Keratinocyte (primary cell): ENCODE data around the gene NFIL3. TPM values are rescaled to one million over a fixed set of nuclear protein-coding genes. Genes with fewer than 3 reads are reported as not detected.

Experiments
- DNase-seq: peaks from one replicate; pipeline ENCODE4 v3.0.0-alpha.2; 2011; ENCODE audit warnings: low read depth, missing footprints, low spot score
- FAIRE-seq: peaks from 2 replicates; lab custom pipeline; 2011; peaks lifted over from hg19 to GRCh38; lab: Jason Lieb, UNC
- H2AFZ ChIP-seq: 2 replicates; pipeline ENCODE4 v1.6.0; 2012; ENCODE audit warnings: low read length, control low read depth, inconsistent platforms; ENCODE audit not compliant: control insufficient read depth
- H3K27ac ChIP-seq: 2 replicates; pipeline ENCODE4 v1.5.1; 2011; ENCODE audit warnings: low read length; ENCODE audit not compliant: control insufficient read depth, insufficient read depth
- H3K27me3 ChIP-seq: 3 replicates; pipeline ENCODE4 v1.6.0; 2011; ENCODE audit warnings: low read length; ENCODE audit not compliant: control insufficient read depth, insufficient read depth; ENCODE audit errors: extremely low read depth
- H3K36me3 ChIP-seq, 2 experiments: 2 replicates in 1 of 2; 3 replicates in 1 of 2; pipeline ENCODE4 v1.5.1; 2011; ENCODE audit warnings: low read length in 2 of 2, mild to moderate bottlenecking in 1 of 2; ENCODE audit not compliant: control insufficient read depth in 2 of 2, insufficient read depth in 2 of 2; ENCODE audit errors: extremely low read depth in 1 of 2
- H3K4me1 ChIP-seq: 3 replicates; pipeline ENCODE4 v1.5.1; 2011; ENCODE audit warnings: low read length; ENCODE audit not compliant: control insufficient read depth, insufficient read depth; ENCODE audit errors: extremely low read depth
- H3K4me2 ChIP-seq: 3 replicates; pipeline ENCODE4 v1.6.0; 2011; ENCODE audit warnings: low read depth, low read length; ENCODE audit not compliant: control insufficient read depth, insufficient read depth; ENCODE audit errors: extremely low read depth
- H3K4me3 ChIP-seq, 3 experiments: fragments of 200-600 bp in 1 of 3; sonication (generic) in 1 of 3; 2 replicates in 2 of 3; 3 replicates in 1 of 3; pipeline ENCODE4 v1.5.1; 2011 to 2016; ENCODE audit warnings: low read length in 3 of 3, mild to moderate bottlenecking in 3 of 3, control low read depth in 2 of 3, inconsistent platforms in 1 of 3, low read depth in 1 of 3, mixed read lengths in 1 of 3, mixed run types in 1 of 3, moderate library complexity in 1 of 3; ENCODE audit not compliant: control insufficient read depth in 2 of 3, insufficient read depth in 2 of 3; ENCODE audit errors: extremely low read depth in 1 of 3
- H3K79me2 ChIP-seq: 2 replicates; pipeline ENCODE4 v1.6.0; 2012; ENCODE audit warnings: low read length; ENCODE audit not compliant: control insufficient read depth, insufficient read depth
- H3K9ac ChIP-seq: 3 replicates; pipeline ENCODE4 v1.6.0; 2011; ENCODE audit warnings: low read length; ENCODE audit not compliant: control insufficient read depth, insufficient read depth; ENCODE audit errors: extremely low read depth
- H3K9me1 ChIP-seq: 3 replicates; pipeline ENCODE4 v1.6.0; 2011; ENCODE audit warnings: low read length; ENCODE audit not compliant: control insufficient read depth, insufficient read depth; ENCODE audit errors: extremely low read depth
- H3K9me3 ChIP-seq: 2 replicates; pipeline ENCODE4 v1.5.1; 2012; ENCODE audit warnings: low read depth, low read length; ENCODE audit not compliant: control insufficient read depth
- H4K20me1 ChIP-seq: 3 replicates; pipeline ENCODE4 v1.6.0; 2011; ENCODE audit warnings: low read length; ENCODE audit not compliant: control insufficient read depth, insufficient read depth; ENCODE audit errors: extremely low read depth
- CTCF ChIP-seq, 3 experiments: IDR thresholded peaks in 1 of 3; conservative IDR thresholded peaks in 1 of 3; optimal IDR thresholded peaks in 1 of 3; 2 replicates in 2 of 3; 3 replicates in 1 of 3; pipeline versions ENCODE3 to v1.5.1; 2011; ENCODE audit warnings: low read length in 3 of 3, mild to moderate bottlenecking in 3 of 3, moderate library complexity in 2 of 3, control low read depth in 1 of 3, inconsistent platforms in 1 of 3; ENCODE audit not compliant: insufficient read depth in 2 of 3; ENCODE audit errors: extremely low read depth in 1 of 3
- EZH2 ChIP-seq: IDR thresholded peaks from one replicate; pipeline ENCODE4 v1.6.1; 2012; ENCODE audit warnings: inconsistent platforms, mild to moderate bottlenecking, low read length, moderate library complexity
- dilution Hi-C: fragments of 300-500 bp; cut with MboI; formaldehyde crosslinking; loops from one replicate; pipeline ENCODE4 v1.7.0; 2020; ENCODE audit warnings: low sequenced_read_pairs; ENCODE audit not compliant: extremely low pct_ligation_motif_present
- polyA plus RNA-seq, 5 experiments: library from polyadenylated mRNA; depleted of rRNA in 3 of 5; stranded (reverse) in 3 of 5; stranded (forward) in 1 of 5; unstranded in 1 of 5; fragments of >200 nt; gene quantifications; 1 replicate in 1 of 5; 2 replicates in 3 of 5; 3 replicates in 1 of 5; pipeline versions ENCODE4 v1.2.1 to v1.2.3, GENCODE V29; 2011 to 2012; ENCODE audit warnings: missing spikeins in 2 of 5, low read depth in 1 of 5, low replicate concordance in 1 of 5

NFIL3 gene
- polyA plus RNA-seq, 1 donor (not counting 4 experiments of a cell fraction or from before 2014, with no cell fraction given), result 9.3 TPM

GRCh38 chr9:91452844-91453243 is 29.2 kb upstream of the NFIL3 start:
- Histone ChIP-seq H4K20me1 (no peaks in the 10 kb centered on the region), H3K9ac (no peak overlapping the region), H2AFZ (no peak overlapping the region), H3K27ac (no peak overlapping the region), H3K36me3 (no peaks in the 10 kb centered on the region), H3K4me1 (no peaks in the 10 kb centered on the region), H3K27me3 (no peaks in the 10 kb centered on the region), H3K79me2 (no peaks in the 10 kb centered on the region), H3K4me3 (no peak overlapping the region), H3K4me2 (no peak overlapping the region), H3K9me3 (no peaks in the 10 kb centered on the region), H3K9me1 (no peaks in the 10 kb centered on the region)
- no peak for DNase-seq
- dilution Hi-C loops, result no loop called here
- FAIRE-seq, result no peak
- TF ChIP-seq CTCF (optimal IDR thresholded peaks at IDR 0.05 in 1 of 3, IDR thresholded peaks at IDR 0.05 in 1 of 3, conservative IDR thresholded peaks at IDR 0.05 in 1 of 3; ENCODE audit: extremely low read depth in 1 of 3, insufficient read depth in 2 of 3, low read length in 3 of 3) (no peak), EZH2 (no peak)

DNA sequence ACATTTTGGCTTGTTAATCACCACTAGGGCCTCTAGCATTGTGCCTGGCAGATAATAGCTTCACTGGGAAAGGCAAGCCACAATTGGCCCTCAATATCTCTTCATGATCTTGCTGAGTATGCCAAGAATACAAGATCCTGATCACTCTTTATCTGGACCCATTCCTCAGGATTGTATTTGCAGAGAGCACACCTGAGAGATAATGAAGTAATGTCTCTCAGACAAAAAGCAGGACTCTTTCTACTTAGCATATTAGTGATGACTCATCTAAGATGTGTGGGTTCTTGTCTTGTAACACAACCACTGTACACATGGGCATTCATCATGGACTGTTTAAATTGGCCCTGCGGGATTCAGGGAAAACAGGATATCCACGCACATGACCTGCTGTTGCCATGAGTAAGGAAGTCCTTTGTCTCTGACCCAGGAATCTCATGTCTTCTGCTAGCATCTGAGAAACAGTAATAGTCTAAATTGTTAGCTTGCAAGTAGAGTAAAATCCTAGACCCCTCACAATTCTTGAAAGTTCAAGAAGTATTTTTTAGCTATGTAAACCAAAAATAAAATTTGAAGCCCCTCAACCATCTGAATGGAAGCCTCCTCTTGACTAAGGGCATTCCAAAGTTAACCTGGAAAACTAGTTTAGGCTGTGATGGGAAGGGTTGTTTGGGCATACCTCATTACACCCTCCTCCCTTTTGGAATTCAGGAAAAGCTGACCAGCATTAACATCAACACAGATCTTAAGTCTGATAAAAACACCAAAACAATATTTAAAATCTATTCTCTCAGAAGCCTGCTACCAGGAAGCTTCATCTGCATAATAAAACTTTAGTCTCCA is 28.0 kb upstream of the NFIL3 start:
- Histone ChIP-seq H3K79me2 (no peaks in the 10 kb centered on the region), H3K4me1 (no peaks in the 10 kb centered on the region), H3K9ac (no peak overlapping the region), H3K27ac (no peak overlapping the region), H3K27me3 (no peaks in the 10 kb centered on the region), H3K9me1 (no peaks in the 10 kb centered on the region), H3K4me3 (no peak overlapping the region), H3K36me3 (no peaks in the 10 kb centered on the region), H3K9me3 (no peaks in the 10 kb centered on the region), H2AFZ (no peak overlapping the region), H3K4me2 (no peak overlapping the region), H4K20me1 (no peaks in the 10 kb centered on the region)
- TF ChIP-seq CTCF (optimal IDR thresholded peaks at IDR 0.05 in 1 of 3, IDR thresholded peaks at IDR 0.05 in 1 of 3, conservative IDR thresholded peaks at IDR 0.05 in 1 of 3; ENCODE audit: extremely low read depth in 1 of 3, insufficient read depth in 2 of 3, low read length in 3 of 3) (no peak), EZH2 (no peak)
- no peak for DNase-seq
- FAIRE-seq, result no peak
- dilution Hi-C loops, result no loop called here
